Heart right ventricle (tissue), 16 donors: ENCODE data around the gene VAC14. TPM values are rescaled to one million over a fixed set of nuclear protein-coding genes. Genes with fewer than 3 reads are reported as not detected.
A peak's percentile ranks its signal among the peaks of the same experiment; 100 is the strongest.
"Not testable (repeated sequence)": the region's sequence is repeated elsewhere in the genome, so short reads cannot be mapped to it uniquely, and the experiment has no call there.

Experiments
- ATAC-seq, 8 donors: fragments of 200-7000 bp; cut with Tn5 transposase; one replicate each; pipeline ENCODE4 v1.9.1; 2020; ENCODE audit warnings: mild to moderate bottlenecking in 8 of 8, moderate library complexity in 8 of 8, moderate number of reproducible peaks in 1 of 8
- DNase-seq, 2 donors: peaks; one replicate each; pipeline ENCODE4 v3.0.0-alpha.2; 2020
- H3K27ac ChIP-seq, 10 donors: fragments of 200-600 bp; sonication (generic) in 2 of 10; one replicate each; pipeline versions ENCODE4 v1.5.0 to v1.8.0; 2020 to 2022; ENCODE audit warnings: mild to moderate bottlenecking in 3 of 10
- H3K27me3 ChIP-seq, 7 donors: fragments of 200-600 bp; one replicate each; pipeline ENCODE4 v1.8.0; 2021 to 2022; ENCODE audit warnings: mild to moderate bottlenecking in 2 of 7
- H3K36me3 ChIP-seq, 9 donors: fragments of 200-600 bp; sonication (generic) in 1 of 9; one replicate each; pipeline versions ENCODE4 v1.5.0 to v1.8.0; 2020 to 2022; ENCODE audit warnings: mild to moderate bottlenecking in 2 of 9
- H3K4me1 ChIP-seq, 9 donors: fragments of 200-600 bp; sonication (generic) in 1 of 9; one replicate each; pipeline versions ENCODE4 v1.5.0 to v1.8.0; 2020 to 2022; ENCODE audit warnings: mild to moderate bottlenecking in 4 of 9
- H3K4me3 ChIP-seq, 10 donors: fragments of 200-600 bp; sonication (generic) in 2 of 10; one replicate each; pipeline versions ENCODE4 v1.5.0 to v1.8.0; 2020 to 2022; ENCODE audit warnings: mild to moderate bottlenecking in 7 of 10, moderate library complexity in 2 of 10
- H3K9me3 ChIP-seq, 11 donors: fragments of 200-600 bp in 10 of 11; sonication (generic) in 2 of 11; one replicate each; pipeline versions ENCODE4 v1.5.0 to v1.8.0; 2013 to 2022; ENCODE audit warnings: mild to moderate bottlenecking in 2 of 11, control low read depth in 1 of 11, moderate library complexity in 1 of 11
- CTCF ChIP-seq, 9 donors: fragments of 200-600 bp; sonication (generic) in 2 of 9; IDR thresholded peaks; one replicate each; pipeline versions ENCODE4 v1.5.0 to v1.8.0; 2021 to 2022; ENCODE audit warnings: antibody characterized with exemption in 9 of 9, mild to moderate bottlenecking in 5 of 9, moderate library complexity in 1 of 9
- WGBS, 2 donors: extraction: QIAGEN DNeasy Blood & Tissue Kit; methylation state at CpG; one replicate each; pipeline ENCODE4 v1.1.7; 2013; ENCODE audit warnings: inconsistent platforms in 1 of 2; 5-methylcytosine and 5-hydroxymethylcytosine counted together
- intact Hi-C, 10 donors: fragments of 100-400 bp; cut with DNase I; formaldehyde crosslinking; loops; one replicate each; pipeline versions ENCODE4 v1.11.1 to v1.14.2; 2022
- polyA plus RNA-seq, 2 donors: library from polyadenylated mRNA; stranded (reverse); fragments of 200-250 nt; gene quantifications; one replicate each; pipeline ENCODE4 v1.2.3, GENCODE V29; 2013
- total RNA-seq, 10 donors: library from RNA; stranded (reverse); fragmentation: NEBNext Ultra II Directional in 3 of 10; extraction: Animal tissue kit (Norgen Biotek cat#: 25700) in 3 of 10; gene quantifications; one replicate each; pipeline versions ENCODE4 v1.2.1 to v1.2.4, GENCODE V29; 2021 to 2023
- donor health status: Arrhythmogenic right ventricular cardiomyopathy.
- donor health status: ischemic (EF 13 %, LVEDD 7.1; RV severe dilation, severe dysfunction).
- donor health status: healthy with polysubstance abuse.
- donor health status: DM: no; HTN: yes; CAD: no.
- donor health status: DM: no; HTN: no; CAD: no.
- donor health status: ischemic (EF 25% LVEDD 6.9; RV normal size, moderate dysfunction).
- donor health status: ischemic (EF 25% LVEDD 5.7; RV mildly dilated, moderate dysfunction).
- donor health status: healthy.
- donor health status: DM: yes; HTN: yes; CAD: no.
- donor health status: Ischemic cardiomyopathy.
- donor health status: ischemic (EF 35%, LVEDD 5.7; RV mildly dilated, moderate dysfunction).
- donor health status: nonischemic (EF 11% LVEDD 7.7; RV severe dilation, severe dysfunction).
- donor health status: DM: yes; HTN: yes; CAD: no.
- donor health status: PGD.
- donor health status: ischemic (EF 29% LVEDD 5.4; RV normal size, mild dysfunction).
- donor health status: nonischemic (EF 23%, LVEDD 6.1; RV moderate dilation, normal function).

Gene VAC14
- total and polyA plus RNA-seq, 12 donors = 19.2 to 43.7 (median 23.2) TPM

DNA sequence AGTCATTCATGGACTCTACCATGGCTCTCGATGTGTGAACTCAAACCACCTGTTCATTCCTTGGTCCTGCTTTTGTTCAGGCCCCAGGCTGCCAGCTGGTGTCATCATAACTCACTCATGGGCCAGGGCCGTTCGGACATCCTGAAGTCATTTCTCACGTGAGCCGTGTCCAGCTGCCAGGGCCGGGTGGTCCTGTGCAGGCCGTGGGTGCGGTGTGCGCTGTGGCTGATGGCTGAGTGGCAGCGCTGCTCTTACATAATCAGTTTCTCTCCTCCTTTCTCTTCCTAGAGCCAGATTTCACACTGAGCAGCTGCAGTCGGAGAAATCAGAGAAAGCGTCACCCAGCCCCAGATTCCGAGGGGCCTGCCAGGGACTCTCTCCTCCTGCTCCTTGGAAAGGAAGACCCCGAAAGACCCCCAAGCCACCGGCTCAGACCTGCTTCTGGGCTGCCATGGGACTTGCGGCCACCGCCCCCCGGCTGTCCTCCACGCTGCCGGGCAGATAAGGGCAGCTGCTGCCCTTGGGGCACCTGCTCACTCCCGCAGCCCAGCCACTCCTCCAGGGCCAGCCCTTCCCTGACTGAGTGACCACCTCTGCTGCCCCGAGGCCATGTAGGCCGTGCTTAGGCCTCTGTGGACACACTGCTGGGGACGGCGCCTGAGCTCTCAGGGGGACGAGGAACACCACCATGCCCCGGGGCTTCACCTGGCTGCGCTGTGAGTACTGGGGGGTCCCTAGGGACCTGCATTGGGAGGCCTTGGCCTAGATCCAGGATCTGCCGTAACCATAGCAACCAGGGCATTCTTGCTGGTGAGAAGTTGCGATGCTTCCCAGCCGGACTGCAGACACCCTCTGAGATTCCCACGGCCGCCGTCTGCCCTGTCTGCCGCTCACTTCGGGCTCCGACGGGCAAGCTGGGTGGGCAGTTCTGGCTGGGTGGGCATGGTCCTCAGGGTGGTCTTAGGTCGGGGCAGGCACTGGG, 154.4 kb downstream of the VAC14 start, which contains the start of gene IL34:
IL34 (plus strand) TSS at position 300 of the 982 bp plus-strand sequence; CDS start at position 689, 389 bp downstream.
- H3K27ac ChIP-seq = peak within 1 kb of the TSS in 7 of 10 donors; percentile 9 to 63 (median 40)
- H3K27me3 ChIP-seq = no peaks in the 10 kb centered on the region
- DNase-seq (no peak), ATAC-seq (peak; percentile 32 to 73 (median 62))
- intact Hi-C loops = loop anchor here in 1 of 10 donors (10.0 kb wide), 1 partner anchor 112 kb away; no protein-coding TSS in a partner anchor
- WGBS, 2 donors = 70 to 74% methylated on average over 39 of the region's 39 CpGs
- peak within 1 kb of the TSS in 6 of 10 donors; percentile 5 to 33 (median 26) for H3K4me3 ChIP-seq
- H3K9me3 ChIP-seq = no peaks in the 10 kb centered on the region
- no peaks in the 10 kb centered on the region for H3K36me3 ChIP-seq
- no peak for TF ChIP-seq CTCF (IDR thresholded peaks at IDR 0.05)
- H3K4me1 ChIP-seq = peaks cover 0 to 18% (median 4%) of the 10 kb centered on the region in 9 donors

DNA sequence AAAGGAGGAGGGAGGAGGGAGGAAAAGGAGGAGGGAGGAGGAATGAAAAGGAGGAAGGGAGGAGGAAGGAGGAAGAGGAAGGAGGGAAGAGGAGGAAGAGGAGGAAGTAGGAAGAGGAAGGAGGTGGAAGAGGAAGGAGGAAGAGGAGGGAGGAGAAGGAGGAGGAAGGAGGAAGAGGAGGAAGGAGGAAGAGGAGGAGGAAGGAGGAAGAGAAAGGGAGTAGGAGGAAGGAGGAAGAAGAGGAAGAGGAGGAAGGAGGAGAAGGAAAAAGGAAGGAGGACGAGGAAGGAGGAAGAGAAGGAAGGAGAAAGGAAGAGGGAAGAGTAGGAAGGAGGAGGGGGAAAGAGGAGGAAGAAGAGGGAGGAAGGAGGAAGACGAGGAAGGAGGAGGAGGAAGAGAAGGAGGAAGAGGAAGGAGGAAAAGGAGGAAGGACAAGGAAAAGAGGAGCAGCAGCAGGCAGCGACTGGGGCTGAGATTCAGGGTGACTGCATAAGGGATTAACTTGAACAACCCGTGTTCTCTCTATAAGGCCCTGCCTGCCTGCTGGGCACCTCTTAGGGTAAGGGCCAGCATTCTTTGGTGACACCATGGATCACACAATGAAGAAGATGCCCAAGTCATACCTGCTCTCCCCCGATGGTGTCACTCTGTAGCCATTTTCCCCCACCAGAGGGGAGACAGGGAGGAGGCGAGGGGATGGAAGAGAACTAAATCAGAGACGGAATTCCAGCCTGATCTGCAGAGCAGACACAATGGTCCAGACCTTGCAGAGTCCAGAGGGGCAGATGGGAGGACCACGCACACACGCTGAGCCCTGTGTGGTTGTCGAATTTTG, 156.0 kb downstream of the VAC14 start:
- ATAC-seq (no peak), DNase-seq (no peak)
- TF ChIP-seq CTCF (IDR thresholded peaks at IDR 0.05) = no peak
- WGBS, 2 donors = 79 to 82% methylated on average over 10 of the region's 10 CpGs
- H3K27me3 ChIP-seq = no peaks in the 10 kb centered on the region
- no peak overlapping the region for H3K27ac ChIP-seq
- H3K36me3 ChIP-seq = no peaks in the 10 kb centered on the region
- H3K9me3 ChIP-seq = no peaks in the 10 kb centered on the region
- intact Hi-C loops = loop anchor here in 1 of 10 donors (10.0 kb wide), 1 partner anchor 110 kb away; no protein-coding TSS in a partner anchor
- H3K4me1 ChIP-seq = peaks cover 0 to 18% (median 4%) of the 10 kb centered on the region in 9 donors
- H3K4me3 ChIP-seq = no peak overlapping the region

GRCh38 chr16:70643264-70643663, 157.7 kb downstream of the VAC14 start:
- not testable (repeated sequence) for H3K4me3 ChIP-seq, H3K36me3 ChIP-seq, ATAC-seq, H3K27ac ChIP-seq, DNase-seq, H3K9me3 ChIP-seq, H3K27me3 ChIP-seq
- H3K4me1 ChIP-seq = peaks cover 0 to 24% (median 4%) of the 10 kb centered on the region in 9 donors
- 82% methylated on average over 7 of the region's 7 CpGs for WGBS, 2 donors
- intact Hi-C loops = loop anchor here in 1 of 10 donors (10.0 kb wide), 1 partner anchor 108 kb away; no protein-coding TSS in a partner anchor

- Histone ChIP-seq H3K27ac (no peak overlapping the region), H3K4me1 (peaks cover 0 to 22% (median 4%) of the 10 kb centered on the region in 9 donors), H3K9me3 (no peaks in the 10 kb centered on the region), H3K36me3 (no peaks in the 10 kb centered on the region), H3K27me3 (no peaks in the 10 kb centered on the region), H3K4me3 (no peak overlapping the region)
- no peak for TF ChIP-seq CTCF (IDR thresholded peaks at IDR 0.05)
- ATAC-seq (no peak), DNase-seq (no peak)
- intact Hi-C loops = loop anchor here in 1 of 10 donors (10.0 kb wide), 1 partner anchor 108 kb away; no protein-coding TSS in a partner anchor
- 93 to 97% methylated on average over 1 of the region's 1 CpG for WGBS, 2 donors
These were observed 158.3 kb downstream of the VAC14 start for GRCh38 chr16:70642633-70643032.
